Neural progenitor cell (in vitro differentiated cells): Measurements from ENCODE around the gene ACTR5. TPM values are rescaled to one million over a fixed set of nuclear protein-coding genes. Genes with fewer than 3 reads are reported as not detected.

Experiments used
- DNase-seq: peaks from one replicate; pipeline ENCODE4 v3.0.0-alpha.2; 2016; ENCODE audit warnings: low spot score
- H2AFZ ChIP-seq: fragments of 200-600 bp; sonication (generic); replicated peaks from 2 replicates; pipeline ENCODE4 v1.6.1; 2016; ENCODE audit warnings: antibody characterized with exemption
- H3F3A ChIP-seq: fragments of 200-600 bp; sonication (generic); 2 replicates; pipeline ENCODE4 v1.6.1; 2016; ENCODE audit warnings: antibody characterized with exemption, low read depth
- H3K27ac ChIP-seq: fragments of 200-600 bp; sonication (generic); 2 replicates; pipeline ENCODE4 v1.5.1; 2016; ENCODE audit warnings: mild to moderate bottlenecking
- H3K27me3 ChIP-seq: fragments of 200-600 bp; sonication (generic); 2 replicates; pipeline ENCODE4 v1.6.1; 2016; ENCODE audit warnings: mild to moderate bottlenecking, moderate library complexity
- H3K36me3 ChIP-seq: fragments of 200-600 bp; sonication (generic); 2 replicates; pipeline ENCODE4 v1.5.1; 2016
- H3K4me1 ChIP-seq: fragments of 200-600 bp; sonication (generic); 2 replicates; pipeline ENCODE4 v1.6.1; 2016; ENCODE audit warnings: mixed run types
- H3K4me2 ChIP-seq: fragments of 200-600 bp; sonication (generic); 2 replicates; pipeline ENCODE4 v1.6.1; 2016
- H3K4me3 ChIP-seq: fragments of 200-600 bp; sonication (generic); 2 replicates; pipeline ENCODE4 v1.5.1; 2016
- H3K79me2 ChIP-seq: fragments of 200-600 bp; sonication (generic); 2 replicates; pipeline ENCODE4 v1.6.1; 2016; ENCODE audit warnings: low read depth
- H3K9ac ChIP-seq: fragments of 200-600 bp; sonication (generic); 2 replicates; pipeline ENCODE4 v1.6.1; 2016
- H3K9me3 ChIP-seq: fragments of 200-600 bp; sonication (generic); 2 replicates; pipeline ENCODE4 v1.5.1; 2016; ENCODE audit warnings: low read depth
- H4K20me1 ChIP-seq: fragments of 200-600 bp; sonication (generic); 2 replicates; pipeline ENCODE4 v1.6.1; 2016; ENCODE audit warnings: low read depth
- H3K27ac Mint-ChIP-seq: 3 replicates; pipeline ENCODE4 v1.8.0; 2021; ENCODE audit warnings: mixed read lengths
- H3K27me3 Mint-ChIP-seq: 2 replicates; pipeline ENCODE4 v1.8.0; 2022; ENCODE audit warnings: low read depth, mild to moderate bottlenecking, inconsistent platforms, moderate library complexity, mixed read lengths; ENCODE audit not compliant: insufficient read depth
- H3K36me3 Mint-ChIP-seq: 3 replicates; pipeline ENCODE4 v1.8.0; 2021; ENCODE audit warnings: mixed read lengths
- H3K4me1 Mint-ChIP-seq: 3 replicates; pipeline ENCODE4 v1.8.0; 2021; ENCODE audit warnings: mixed read lengths
- H3K4me3 Mint-ChIP-seq: 3 replicates; pipeline ENCODE4 v1.8.0; 2021; ENCODE audit warnings: mild to moderate bottlenecking, moderate library complexity, mixed read lengths
- H3K9me3 Mint-ChIP-seq: 3 replicates; pipeline ENCODE4 v1.8.0; 2020; ENCODE audit warnings: mixed read lengths
- EZH2 ChIP-seq: fragments of 200-600 bp; sonication (generic); IDR thresholded peaks from 2 replicates; pipeline ENCODE4 v1.6.1; 2017; ENCODE audit warnings: antibody characterized with exemption, mild to moderate bottlenecking, moderate library complexity
- EZH2phosphoT487 ChIP-seq: fragments of 200-600 bp; sonication (generic); IDR thresholded peaks from 2 replicates; pipeline ENCODE4 v1.6.1; 2017; ENCODE audit warnings: antibody characterized with exemption
- total RNA-seq: library from RNA; depleted of rRNA; stranded (reverse); fragments of >200 nt; gene quantifications from 2 replicates; pipeline ENCODE4 v1.2.3, GENCODE V29; 2015; ENCODE audit warnings: low replicate concordance
- TF ChIP-seq, protein P1 (sequence below): fragments of 200-600 bp; sonication (generic); IDR thresholded peaks from 2 replicates; pipeline ENCODE4 v1.5.1; 2017; ENCODE audit warnings: antibody characterized with exemption, mild to moderate bottlenecking

ACTR5 gene
- total RNA-seq, 1 donor from 2014 or later: 9.2 TPM

DNA sequence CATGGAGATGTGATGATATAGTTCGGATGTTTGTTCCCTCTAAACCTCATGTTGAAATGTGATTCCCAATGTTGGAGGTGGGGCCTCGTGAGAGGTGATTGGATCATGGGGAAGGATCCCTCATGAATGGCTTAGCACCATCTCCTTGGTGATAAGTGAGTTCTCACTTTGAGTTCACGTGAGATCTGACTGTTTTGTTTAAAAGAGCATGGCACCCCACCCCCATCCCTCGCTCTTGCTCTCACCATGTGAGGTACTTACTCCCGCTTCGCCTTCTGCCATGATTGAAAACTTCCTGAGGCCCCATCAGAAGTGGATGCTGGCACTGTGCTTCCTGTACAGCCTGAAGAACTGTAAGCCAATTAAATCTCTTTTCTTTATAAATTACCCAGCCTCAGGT is 13.1 kb upstream of the ACTR5 start:
- no peak overlapping the region for H3K9ac ChIP-seq
- Mint-ChIP-seq H3K9me3 (peaks cover 4% of the 10 kb centered on the region), H3K27me3 (peaks cover 46% of the 10 kb centered on the region), H3K27ac (no peak overlapping the region), H3K4me1 (peaks cover 9% of the 10 kb centered on the region), H3K4me3 (no peak overlapping the region), H3K36me3 (no peaks in the 10 kb centered on the region)
- H3K4me3 ChIP-seq: no peak overlapping the region
- H3K9me3 ChIP-seq: no peaks in the 10 kb centered on the region
- H3K4me1 ChIP-seq: peaks cover 3% of the 10 kb centered on the region
- peaks cover 6% of the 10 kb centered on the region for H4K20me1 ChIP-seq
- H3F3A ChIP-seq: peaks cover 9% of the 10 kb centered on the region
- DNase-seq: no peak
- H3K79me2 ChIP-seq: no peaks in the 10 kb centered on the region
- TF ChIP-seq EZH2phosphoT487 (no peak), EZH2 (no peak)
- TF ChIP-seq, protein P1, sequence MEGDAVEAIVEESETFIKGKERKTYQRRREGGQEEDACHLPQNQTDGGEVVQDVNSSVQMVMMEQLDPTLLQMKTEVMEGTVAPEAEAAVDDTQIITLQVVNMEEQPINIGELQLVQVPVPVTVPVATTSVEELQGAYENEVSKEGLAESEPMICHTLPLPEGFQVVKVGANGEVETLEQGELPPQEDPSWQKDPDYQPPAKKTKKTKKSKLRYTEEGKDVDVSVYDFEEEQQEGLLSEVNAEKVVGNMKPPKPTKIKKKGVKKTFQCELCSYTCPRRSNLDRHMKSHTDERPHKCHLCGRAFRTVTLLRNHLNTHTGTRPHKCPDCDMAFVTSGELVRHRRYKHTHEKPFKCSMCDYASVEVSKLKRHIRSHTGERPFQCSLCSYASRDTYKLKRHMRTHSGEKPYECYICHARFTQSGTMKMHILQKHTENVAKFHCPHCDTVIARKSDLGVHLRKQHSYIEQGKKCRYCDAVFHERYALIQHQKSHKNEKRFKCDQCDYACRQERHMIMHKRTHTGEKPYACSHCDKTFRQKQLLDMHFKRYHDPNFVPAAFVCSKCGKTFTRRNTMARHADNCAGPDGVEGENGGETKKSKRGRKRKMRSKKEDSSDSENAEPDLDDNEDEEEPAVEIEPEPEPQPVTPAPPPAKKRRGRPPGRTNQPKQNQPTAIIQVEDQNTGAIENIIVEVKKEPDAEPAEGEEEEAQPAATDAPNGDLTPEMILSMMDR: no peak
- peaks cover 95% of the 10 kb centered on the region for H3K27me3 ChIP-seq
- no peak overlapping the region for H3K27ac ChIP-seq
- no peak overlapping the region for H2AFZ ChIP-seq
- H3K4me2 ChIP-seq: no peak overlapping the region
- no peaks in the 10 kb centered on the region for H3K36me3 ChIP-seq

DNA sequence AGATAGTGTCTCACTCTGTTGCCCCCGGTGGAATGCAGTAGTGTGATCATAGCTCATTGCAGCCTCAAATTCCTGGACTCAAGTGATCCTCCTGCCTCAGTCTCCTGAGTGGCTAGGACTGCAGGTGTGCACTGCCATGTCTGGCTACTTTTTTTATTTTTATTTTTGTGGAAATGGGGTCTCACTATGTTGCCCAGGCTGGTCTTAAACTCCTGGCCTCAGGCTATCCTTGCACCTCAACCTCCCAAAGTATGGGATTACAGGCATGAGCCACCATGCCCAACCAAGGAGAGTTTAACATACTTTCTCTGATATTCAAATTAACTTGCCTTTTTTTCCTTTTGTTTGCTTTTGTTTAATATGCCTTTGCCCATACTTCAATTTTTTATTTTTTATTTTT is 10.4 kb upstream of the ACTR5 start:
- Histone ChIP-seq H3K79me2 (no peaks in the 10 kb centered on the region), H2AFZ (no peak overlapping the region), H3K4me2 (no peak overlapping the region), H3K4me1 (no peaks in the 10 kb centered on the region), H3F3A (no peaks in the 10 kb centered on the region), H3K9me3 (no peaks in the 10 kb centered on the region), H3K27ac (no peak overlapping the region), H3K36me3 (no peaks in the 10 kb centered on the region), H4K20me1 (no peaks in the 10 kb centered on the region), H3K4me3 (no peak overlapping the region), H3K27me3 (peaks cover 93% of the 10 kb centered on the region), H3K9ac (no peak overlapping the region)
- H3K9me3 Mint-ChIP-seq: no peaks in the 10 kb centered on the region
- no peaks in the 10 kb centered on the region for H3K4me1 Mint-ChIP-seq
- peaks cover 36% of the 10 kb centered on the region for H3K27me3 Mint-ChIP-seq
- no peak overlapping the region for H3K4me3 Mint-ChIP-seq
- TF ChIP-seq EZH2 (no peak), EZH2phosphoT487 (no peak)
- TF ChIP-seq, protein P1: no peak
- H3K36me3 Mint-ChIP-seq: no peaks in the 10 kb centered on the region
- no peak for DNase-seq
- no peak overlapping the region for H3K27ac Mint-ChIP-seq

DNA sequence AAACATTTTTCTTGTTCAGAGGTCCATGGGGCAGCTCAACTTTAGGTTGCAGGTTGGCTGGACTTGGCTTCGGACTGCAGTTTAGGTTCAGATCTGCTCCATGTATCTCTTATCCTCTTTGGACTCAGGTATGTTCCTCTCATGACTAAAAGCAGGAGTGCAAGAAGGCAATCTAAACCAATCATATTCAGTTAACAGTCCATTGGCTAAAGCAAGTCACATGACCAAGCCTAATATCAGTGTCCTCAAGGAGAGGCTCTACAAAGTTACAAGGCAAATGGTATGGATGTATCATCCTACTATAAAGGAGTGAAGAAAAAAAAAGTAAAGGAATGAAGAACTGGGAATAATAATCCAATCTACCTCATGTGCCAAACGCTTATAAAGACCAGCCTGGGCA is 2.5 kb upstream of the ACTR5 start:
- H3K4me1 ChIP-seq: no peaks in the 10 kb centered on the region
- H3K79me2 ChIP-seq: peaks cover 13% of the 10 kb centered on the region
- TF ChIP-seq EZH2phosphoT487: no peak
- TF ChIP-seq, protein P1: no peak
- no peak for TF ChIP-seq EZH2
- DNase-seq: no peak
- no peaks in the 10 kb centered on the region for H3K9me3 Mint-ChIP-seq
- peaks cover 54% of the 10 kb centered on the region for H3K27me3 ChIP-seq
- H3K9me3 ChIP-seq: no peaks in the 10 kb centered on the region
- no peaks in the 10 kb centered on the region for H3F3A ChIP-seq
- peaks cover 5% of the 10 kb centered on the region for H4K20me1 ChIP-seq
- H3K9ac ChIP-seq: no peak overlapping the region
- peaks cover 21% of the 10 kb centered on the region for H3K27me3 Mint-ChIP-seq
- H3K36me3 ChIP-seq: no peaks in the 10 kb centered on the region
- H3K4me1 Mint-ChIP-seq: peaks cover 17% of the 10 kb centered on the region
- no peak overlapping the region for H2AFZ ChIP-seq
- H3K4me3 ChIP-seq: no peak overlapping the region
- H3K27ac Mint-ChIP-seq: no peak overlapping the region
- H3K4me3 Mint-ChIP-seq: no peak overlapping the region
- H3K36me3 Mint-ChIP-seq: no peaks in the 10 kb centered on the region
- H3K27ac ChIP-seq: no peak overlapping the region
- H3K4me2 ChIP-seq: no peak overlapping the region
